Thoracic aorta (tissue), 2 donors: ENCODE measurements around the gene MAX. TPM values are rescaled to one million over a fixed set of nuclear protein-coding genes. Genes with fewer than 3 reads are reported as not detected.
A peak's percentile ranks its signal among the peaks of the same experiment; 100 is the strongest.

Source experiments
- ATAC-seq: fragments of 150-250 bp; one replicate; pipeline ENCODE4 v1.8.0; 2017; ENCODE audit warnings: low read depth; ENCODE audit not compliant: insufficient number of reproducible peaks, low FRiP score
- DNase-seq: peaks from one replicate; pipeline ENCODE4 v3.0.0-alpha.2; 2020; ENCODE audit warnings: low spot score
- H3K27ac ChIP-seq, 2 donors: fragments of 200-600 bp; sonication (generic); 1 replicate in 1 of 2; 2 replicates in 1 of 2; pipeline ENCODE4 v1.5.1; 2016; ENCODE audit warnings: mild to moderate bottlenecking in 2 of 2, moderate library complexity in 2 of 2
- H3K27me3 ChIP-seq: fragments of 200-600 bp; sonication (generic); replicated peaks from 2 replicates; pipeline ENCODE4 v1.6.0; 2016; ENCODE audit warnings: mild to moderate bottlenecking; ENCODE audit not compliant: insufficient read depth
- H3K36me3 ChIP-seq: fragments of 200-600 bp; sonication (generic); one replicate; pipeline ENCODE4 v1.5.1; 2016
- H3K4me1 ChIP-seq, 2 donors: fragments of 200-600 bp; sonication (generic); 1 replicate in 1 of 2; 2 replicates in 1 of 2; pipeline versions ENCODE4 v1.5.1 to v1.6.0; 2016; ENCODE audit warnings: low read depth in 2 of 2, mild to moderate bottlenecking in 1 of 2; ENCODE audit not compliant: control insufficient read depth in 1 of 2
- H3K4me3 ChIP-seq: fragments of 200-600 bp; sonication (generic); 2 replicates; pipeline ENCODE4 v1.5.1; 2016; ENCODE audit warnings: mild to moderate bottlenecking
- H3K9me3 ChIP-seq: fragments of 200-600 bp; sonication (generic); 2 replicates; pipeline ENCODE4 v1.5.1; 2016
- total RNA-seq, 2 donors: library from RNA; depleted of rRNA; stranded (reverse); fragments of >200 nt; gene quantifications; one replicate each; pipeline versions ENCODE4 v1.1.0 to v1.2.3, GENCODE V29; 2016
- TF ChIP-seq, protein P1 (sequence below): fragments of 200-600 bp; sonication (generic); IDR thresholded peaks from one replicate; pipeline ENCODE4 v1.5.1; 2019; ENCODE audit warnings: antibody characterized with exemption

Gene MAX, protein sequence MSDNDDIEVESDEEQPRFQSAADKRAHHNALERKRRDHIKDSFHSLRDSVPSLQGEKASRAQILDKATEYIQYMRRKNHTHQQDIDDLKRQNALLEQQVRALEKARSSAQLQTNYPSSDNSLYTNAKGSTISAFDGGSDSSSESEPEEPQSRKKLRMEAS
- 10 to 100 TPM; 33.2 to 52.8 TPM for total RNA-seq

DNA sequence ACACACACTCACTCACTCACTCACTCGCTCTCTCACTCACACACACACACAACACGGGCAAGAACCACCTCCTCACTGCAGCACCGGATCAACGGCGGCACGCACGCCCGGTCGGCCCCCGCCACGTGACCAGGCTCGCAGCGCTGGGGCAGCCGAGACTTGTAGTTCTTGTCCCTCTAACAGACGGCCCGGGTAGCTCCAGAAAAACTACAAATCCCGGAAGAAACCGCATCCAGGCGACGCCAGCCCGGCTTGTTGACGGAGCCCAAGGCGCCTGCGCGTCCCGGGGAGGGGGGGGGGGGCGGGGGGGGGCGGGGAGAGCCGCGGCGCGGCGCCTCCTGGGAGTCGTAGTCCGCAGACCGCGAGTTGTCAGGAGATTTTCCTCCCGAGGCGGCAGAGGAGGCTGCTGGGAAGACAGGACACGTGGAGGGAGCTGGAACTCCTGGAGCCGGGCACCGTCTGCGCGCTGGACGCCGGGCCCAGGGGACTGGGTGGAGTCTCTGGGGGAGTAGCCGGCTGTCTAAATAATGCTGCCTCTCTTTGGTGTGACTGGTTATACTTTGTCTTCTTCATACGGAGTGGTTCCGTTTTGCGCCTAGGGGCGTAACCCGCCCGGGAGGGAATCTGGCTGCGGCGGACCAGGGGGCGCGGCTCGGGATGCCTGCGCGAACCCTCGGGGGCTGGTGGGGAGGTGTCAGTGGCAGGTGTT, at the start of gene MAX:
Gene MAX, minus strand, starts transcription at position 77 of the 709 bp plus-strand sequence. CDS start 178 bp downstream, outside the sequence.
- no peaks in the 10 kb centered on the region for H3K27me3 ChIP-seq
- H3K4me3 ChIP-seq = peak within 1 kb of the TSS; percentile 98
- TF ChIP-seq, protein P1, sequence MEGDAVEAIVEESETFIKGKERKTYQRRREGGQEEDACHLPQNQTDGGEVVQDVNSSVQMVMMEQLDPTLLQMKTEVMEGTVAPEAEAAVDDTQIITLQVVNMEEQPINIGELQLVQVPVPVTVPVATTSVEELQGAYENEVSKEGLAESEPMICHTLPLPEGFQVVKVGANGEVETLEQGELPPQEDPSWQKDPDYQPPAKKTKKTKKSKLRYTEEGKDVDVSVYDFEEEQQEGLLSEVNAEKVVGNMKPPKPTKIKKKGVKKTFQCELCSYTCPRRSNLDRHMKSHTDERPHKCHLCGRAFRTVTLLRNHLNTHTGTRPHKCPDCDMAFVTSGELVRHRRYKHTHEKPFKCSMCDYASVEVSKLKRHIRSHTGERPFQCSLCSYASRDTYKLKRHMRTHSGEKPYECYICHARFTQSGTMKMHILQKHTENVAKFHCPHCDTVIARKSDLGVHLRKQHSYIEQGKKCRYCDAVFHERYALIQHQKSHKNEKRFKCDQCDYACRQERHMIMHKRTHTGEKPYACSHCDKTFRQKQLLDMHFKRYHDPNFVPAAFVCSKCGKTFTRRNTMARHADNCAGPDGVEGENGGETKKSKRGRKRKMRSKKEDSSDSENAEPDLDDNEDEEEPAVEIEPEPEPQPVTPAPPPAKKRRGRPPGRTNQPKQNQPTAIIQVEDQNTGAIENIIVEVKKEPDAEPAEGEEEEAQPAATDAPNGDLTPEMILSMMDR = no peak
- H3K9me3 ChIP-seq = no peaks in the 10 kb centered on the region
- H3K4me1 ChIP-seq = peaks cover 29 to 40% of the 10 kb centered on the region in 2 donors
- DNase-seq (peak; percentile 95), ATAC-seq (peak; percentile 85)
- no peaks in the 10 kb centered on the region for H3K36me3 ChIP-seq
- H3K27ac ChIP-seq = peak within 1 kb of the TSS; percentile 71 to 82

DNA sequence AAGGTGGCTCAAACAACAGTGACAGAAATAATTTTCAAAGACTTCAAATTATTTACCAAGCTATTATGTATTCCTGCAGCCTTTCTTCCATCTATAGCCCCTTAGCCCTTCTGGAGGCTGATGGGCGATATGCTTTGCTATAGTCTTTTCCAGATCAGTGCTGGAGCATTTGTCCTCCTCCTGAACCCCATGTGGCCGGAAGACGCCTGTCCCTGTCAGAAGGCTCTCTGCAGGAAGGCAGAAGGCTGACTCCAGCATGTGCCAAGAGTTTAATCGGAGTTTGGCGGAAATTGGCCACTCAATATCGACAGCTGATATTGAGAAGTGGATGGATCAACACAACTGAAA, 49.3 kb upstream of the MAX start:
- no peak for ATAC-seq
- Histone ChIP-seq H3K4me1 (peaks cover 3 to 5% of the 10 kb centered on the region in 2 donors), H3K4me3 (no peak overlapping the region), H3K27me3 (no peaks in the 10 kb centered on the region), H3K27ac (no peak overlapping the region), H3K36me3 (no peaks in the 10 kb centered on the region), H3K9me3 (no peaks in the 10 kb centered on the region)
- DNase-seq = no peak
- TF ChIP-seq, protein P1 = no peak

DNA sequence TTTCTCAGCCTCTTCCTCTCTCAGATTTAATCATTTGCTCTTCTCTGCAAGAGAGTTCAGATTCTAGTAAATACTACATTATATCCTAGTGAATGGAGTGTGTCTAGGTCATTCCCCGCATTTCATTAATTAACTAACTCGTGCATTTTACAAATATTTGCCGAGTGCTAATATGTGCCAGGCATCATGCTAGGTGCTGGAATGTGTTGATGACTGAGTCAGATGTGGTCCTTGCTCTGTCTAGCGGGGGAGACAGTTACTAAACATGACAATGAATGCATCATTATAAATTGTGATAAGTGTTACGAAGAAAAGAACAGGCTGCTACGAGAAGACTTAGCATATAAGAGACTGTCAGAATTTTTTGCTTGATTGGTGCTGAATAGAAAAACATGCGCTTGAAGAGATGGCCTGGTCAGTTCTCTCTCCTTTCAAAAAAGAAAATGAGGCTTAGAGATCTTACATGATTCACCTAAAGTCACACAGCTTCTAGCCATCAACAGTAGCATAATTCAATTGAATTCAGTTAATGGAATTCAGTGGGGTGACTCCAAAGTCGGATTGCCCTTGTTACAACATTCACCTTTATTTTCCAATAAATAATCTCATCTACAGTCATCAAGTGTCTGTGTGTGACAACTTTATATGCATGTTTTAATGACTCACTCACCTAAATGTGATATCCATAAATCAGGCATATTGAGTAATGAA, 48.7 kb upstream of the MAX start:
- H3K27me3 ChIP-seq = no peaks in the 10 kb centered on the region
- no peak overlapping the region for H3K27ac ChIP-seq
- no peaks in the 10 kb centered on the region for H3K9me3 ChIP-seq
- TF ChIP-seq, protein P1 = no peak
- no peaks in the 10 kb centered on the region for H3K36me3 ChIP-seq
- no peak for ATAC-seq
- no peak overlapping the region for H3K4me3 ChIP-seq
- no peak for DNase-seq
- H3K4me1 ChIP-seq = no peaks in the 10 kb centered on the region

DNA sequence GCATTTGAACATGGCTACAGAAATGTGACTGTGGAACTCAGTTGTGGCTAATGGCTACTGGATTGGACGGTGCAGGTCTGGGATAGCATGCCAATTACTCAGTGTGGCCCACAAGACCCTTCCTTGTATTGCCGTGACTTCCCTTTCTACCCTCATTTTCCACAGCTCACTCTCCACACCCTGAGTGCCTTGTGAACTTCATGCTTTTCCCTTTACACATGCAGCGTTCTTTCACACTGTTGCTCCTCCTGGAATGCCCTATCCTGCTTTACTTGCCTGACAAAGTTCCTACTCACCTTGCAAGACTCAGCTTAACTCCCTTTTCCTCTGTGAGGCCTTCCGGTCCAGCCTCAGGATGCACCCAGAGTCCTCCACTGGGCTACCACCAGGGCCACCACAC, 46.8 kb upstream of the MAX start:
- Histone ChIP-seq H3K36me3 (no peaks in the 10 kb centered on the region), H3K27ac (no peak overlapping the region), H3K9me3 (no peaks in the 10 kb centered on the region), H3K27me3 (peaks cover 1% of the 10 kb centered on the region), H3K4me3 (no peak overlapping the region), H3K4me1 (no peaks in the 10 kb centered on the region)
- ATAC-seq = no peak
- TF ChIP-seq, protein P1 = no peak
- no peak for DNase-seq

DNA sequence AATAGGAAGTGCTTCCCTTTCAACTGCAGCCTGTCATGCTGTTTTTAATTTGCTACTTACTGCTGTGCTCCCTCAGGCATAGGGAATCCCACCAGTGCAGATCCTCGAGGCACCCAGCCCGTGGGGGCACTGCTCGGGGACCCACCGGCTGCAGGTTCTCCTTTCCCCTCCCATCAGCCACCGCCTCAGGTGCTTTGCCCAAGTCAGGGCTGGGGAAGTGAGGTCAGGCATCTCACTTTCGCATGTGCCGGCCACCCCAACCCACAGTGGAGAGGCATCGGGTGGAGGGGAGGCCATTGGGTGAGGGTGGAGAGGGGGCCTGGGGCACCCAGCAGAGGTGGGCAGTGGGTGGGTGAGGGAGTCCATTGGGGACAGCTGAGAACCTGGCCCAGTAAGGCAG, 41.9 kb upstream of the MAX start:
- no peak for DNase-seq
- TF ChIP-seq, protein P1 = no peak
- no peaks in the 10 kb centered on the region for H3K36me3 ChIP-seq

More for the DNA sequence above, 41.9 kb upstream of the MAX start:
- no peak overlapping the region for H3K4me3 ChIP-seq
- ATAC-seq = no peak
- H3K4me1 ChIP-seq = no peaks in the 10 kb centered on the region
- no peak overlapping the region for H3K27ac ChIP-seq
- H3K27me3 ChIP-seq = peaks cover 3% of the 10 kb centered on the region
- H3K9me3 ChIP-seq = no peaks in the 10 kb centered on the region
